ENCODE measurements around the gene FBP1. TPM values are rescaled to one million over a fixed set of nuclear protein-coding genes. Genes with fewer than 3 reads are reported as not detected.

FBP1 gene
- not detected for total RNA-seq

GRCh38 chr9:94639061-94639998, at the start of gene FBP1:
Gene FBP1, minus strand, starts transcription at chr9:94639518. Its CDS starts 208 bp downstream, at chr9:94639310.

GRCh38 chr9:94593459-94594345, 45.6 kb downstream of the FBP1 start, which contains the start of gene FBP2:
Gene FBP2, minus strand, starts transcription at chr9:94593824. Its CDS starts 98 bp downstream, at chr9:94593726.

GRCh38 chr9:94554439-94555331, 84.6 kb downstream of the FBP1 start, which contains the start of gene PCAT7:
Gene PCAT7, plus strand, starts transcription at chr9:94555083.

Other genes with a start within 250 kb of the FBP1 start
- not detected for gene PCAT7, start 84.4 kb downstream of the FBP1 start, total RNA-seq
- not detected for gene FBP2, start 45.7 kb downstream of the FBP1 start, total RNA-seq
- 71.7 TPM for gene AOPEP, start 87.2 kb upstream of the FBP1 start, total RNA-seq